H54 (cell line): Measurements from ENCODE around the gene CDC25A.

Experiments used
- DNase-seq: peaks from one replicate; pipeline ENCODE4 v3.0.0; 2011; ENCODE audit warnings: low spot score, mixed read lengths; ENCODE audit not compliant: insufficient read length
- FAIRE-seq: peaks from 3 replicates; lab custom pipeline; 2011; peaks lifted over from hg19 to GRCh38; lab: Jason Lieb, UNC
- POLR2A ChIP-seq: IDR thresholded peaks from 2 replicates; pipeline ENCODE4 v1.6.1; 2011; ENCODE audit warnings: low read depth, mild to moderate bottlenecking, low read length

CDC25A gene

DNA sequence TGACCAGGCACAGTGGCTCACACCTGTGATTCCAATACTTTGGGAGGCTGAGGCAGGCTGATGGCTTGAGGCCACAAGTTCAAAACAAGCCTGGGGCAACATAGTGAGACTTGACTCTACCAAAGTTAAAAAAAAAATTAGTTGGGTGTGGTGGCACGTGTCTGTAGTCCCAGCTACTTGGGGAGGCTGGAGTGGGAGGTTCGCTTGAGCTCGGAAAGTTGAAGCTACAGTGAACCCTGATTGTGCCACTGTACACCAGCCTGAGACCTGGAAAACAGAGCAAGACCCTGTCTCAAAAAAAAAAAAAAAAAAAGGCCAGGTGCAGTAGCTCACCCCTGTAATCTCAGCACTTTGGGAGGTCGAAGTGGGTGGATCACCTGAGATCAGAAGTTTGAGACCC is 3.1 kb downstream of the CDC25A start:
- TF ChIP-seq POLR2A = no peak
- no peak for DNase-seq
- FAIRE-seq = no peak

DNA sequence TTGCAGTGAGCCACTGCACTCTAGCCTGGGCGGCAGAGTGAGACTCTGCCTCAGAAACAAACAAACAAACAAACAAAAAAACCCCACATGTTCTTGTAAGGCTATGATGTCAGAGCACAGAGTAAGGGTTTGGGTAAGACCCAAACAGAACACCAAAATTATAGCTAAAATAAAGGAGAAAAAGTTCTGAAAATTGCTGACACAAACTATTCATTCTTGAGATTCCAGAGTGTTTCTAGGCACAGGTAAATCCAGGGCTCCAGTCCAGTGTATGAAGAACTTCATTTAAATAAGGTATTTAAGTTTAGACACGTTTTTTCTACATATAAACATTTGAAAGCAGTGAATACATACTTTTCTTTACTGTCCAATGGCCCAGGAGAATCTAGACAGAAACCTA is 3.9 kb downstream of the CDC25A start:
- FAIRE-seq (no peak), DNase-seq (no peak)
- no peak for TF ChIP-seq POLR2A

DNA sequence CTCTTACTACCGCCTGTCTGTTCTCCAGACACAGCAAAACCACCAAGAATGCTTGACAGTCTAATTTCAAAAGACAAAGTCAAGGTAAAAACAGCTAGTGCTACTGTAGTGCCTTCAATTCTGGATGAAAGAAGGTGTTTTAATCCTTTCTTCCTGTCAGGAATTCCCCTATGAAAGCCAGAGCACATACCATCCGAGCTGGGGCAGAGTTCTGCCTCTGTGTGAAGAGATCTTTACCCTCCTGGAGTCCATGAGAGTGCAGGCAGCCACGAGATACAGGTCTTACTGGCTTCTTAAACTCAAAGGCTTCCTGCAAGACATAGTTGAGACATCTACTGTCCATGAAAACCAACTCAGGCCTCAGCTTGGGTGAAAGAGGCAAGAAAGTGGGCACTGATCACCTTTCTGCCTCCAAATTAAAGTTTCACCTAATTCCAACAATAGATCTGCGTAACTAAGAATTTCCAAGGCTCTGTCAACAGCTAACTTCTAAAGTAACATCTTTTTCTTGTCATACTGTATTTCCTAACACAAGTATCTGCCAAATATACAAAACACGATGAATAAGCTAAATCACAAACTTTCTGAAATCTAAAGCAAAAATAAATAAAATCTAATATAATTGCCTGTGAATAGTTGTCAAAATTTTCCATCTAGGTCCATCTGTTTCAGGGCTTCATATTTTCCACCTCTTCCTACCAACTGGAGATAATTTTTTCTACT is 7.5 kb downstream of the CDC25A start:
- DNase-seq (no peak), FAIRE-seq (no peak)
- no peak for TF ChIP-seq POLR2A

DNA sequence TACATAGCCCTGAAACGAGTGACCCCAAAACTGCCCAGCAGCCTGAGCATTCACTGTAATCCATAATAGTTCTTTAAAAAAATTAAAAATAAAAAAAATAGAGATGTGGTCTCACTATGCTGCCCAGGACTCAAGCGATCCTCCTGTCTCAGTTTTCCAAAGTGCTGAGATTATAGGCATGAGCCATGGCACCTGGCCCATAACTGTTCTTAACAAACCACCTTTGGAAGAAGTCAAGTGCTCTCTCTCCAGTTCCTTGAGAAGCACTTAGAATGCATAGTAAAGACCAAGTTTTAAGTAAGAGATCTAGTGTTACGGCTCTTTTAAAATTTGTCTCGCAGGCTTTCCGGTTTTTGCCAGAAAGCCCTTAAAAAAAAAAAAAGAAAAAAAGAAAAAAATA is 8.2 kb downstream of the CDC25A start:
- FAIRE-seq (no peak), DNase-seq (no peak)
- no peak for TF ChIP-seq POLR2A

DNA sequence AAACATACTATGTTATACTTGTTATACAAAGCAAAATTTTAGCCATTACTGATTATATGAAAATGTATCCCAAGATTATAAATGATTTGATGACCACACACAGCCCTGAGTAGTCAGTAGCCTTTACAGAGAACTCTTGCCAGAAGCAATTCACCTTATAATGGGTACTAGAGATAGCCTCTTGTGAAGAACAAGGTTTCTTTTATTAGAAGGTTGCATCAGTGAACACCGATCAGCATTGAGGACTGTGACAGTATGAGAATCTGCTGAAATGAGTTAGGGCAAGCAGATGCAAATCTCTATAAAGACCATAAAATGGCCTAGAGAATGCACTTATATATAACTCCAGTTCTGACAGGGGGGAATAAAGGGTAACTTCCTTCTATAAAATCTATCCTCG is 10.1 kb downstream of the CDC25A start:
- no peak for TF ChIP-seq POLR2A
- FAIRE-seq (no peak), DNase-seq (no peak)

DNA sequence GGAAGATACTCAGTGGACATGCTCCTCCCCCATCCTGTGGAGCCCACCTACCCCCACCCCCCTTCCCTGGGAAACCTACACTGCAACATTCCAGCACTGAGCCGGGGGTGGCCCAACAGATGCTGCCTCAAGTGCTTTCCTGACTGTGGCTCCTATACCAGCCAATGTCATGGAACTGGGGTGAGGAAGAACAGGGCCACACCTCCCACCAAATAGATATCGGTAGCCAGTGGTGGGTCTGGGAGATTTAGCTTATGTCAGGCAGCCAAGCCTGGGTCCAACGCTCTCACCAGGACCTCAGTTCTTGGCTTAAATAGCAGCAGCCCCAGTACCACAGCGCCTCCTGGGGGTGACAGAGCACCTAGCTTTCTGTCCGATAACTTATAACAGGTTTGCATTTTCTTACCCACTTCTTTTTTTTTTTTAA is 30.3 kb downstream of the CDC25A start:
- FAIRE-seq (no peak), DNase-seq (no peak)
- no peak for TF ChIP-seq POLR2A

DNA sequence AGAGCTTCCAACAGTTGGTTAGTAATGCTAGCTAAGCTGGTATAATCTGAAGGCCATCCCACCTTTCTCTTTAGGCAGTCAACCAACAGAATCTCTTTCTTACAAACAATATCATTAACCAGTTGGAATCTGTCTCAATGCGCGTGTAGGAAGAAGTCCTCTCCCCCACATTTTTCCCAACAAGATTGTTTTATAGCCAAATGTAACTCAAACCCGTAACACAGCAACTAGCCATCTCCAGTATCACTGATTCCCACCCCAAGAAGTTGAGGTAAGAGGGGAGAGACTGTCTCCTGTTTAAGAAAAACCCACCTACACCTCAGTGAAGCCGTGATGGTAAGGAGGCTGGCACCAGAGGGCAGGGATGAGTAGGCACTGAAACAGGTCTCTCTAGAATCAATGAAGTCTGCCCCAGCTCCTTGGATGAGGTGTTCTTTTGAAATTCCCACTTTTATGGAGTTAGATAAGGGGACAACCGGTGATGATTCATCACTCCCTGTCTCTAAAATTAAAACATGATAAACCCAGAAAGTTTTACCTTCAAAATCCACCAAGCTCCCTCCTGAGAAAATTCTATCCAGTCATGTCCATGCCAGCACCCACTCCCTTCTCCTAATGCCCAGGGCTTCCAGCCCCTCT is 30.9 kb downstream of the CDC25A start:
- DNase-seq (peak; percentile 63), FAIRE-seq (no peak)
- no peak for TF ChIP-seq POLR2A

DNA sequence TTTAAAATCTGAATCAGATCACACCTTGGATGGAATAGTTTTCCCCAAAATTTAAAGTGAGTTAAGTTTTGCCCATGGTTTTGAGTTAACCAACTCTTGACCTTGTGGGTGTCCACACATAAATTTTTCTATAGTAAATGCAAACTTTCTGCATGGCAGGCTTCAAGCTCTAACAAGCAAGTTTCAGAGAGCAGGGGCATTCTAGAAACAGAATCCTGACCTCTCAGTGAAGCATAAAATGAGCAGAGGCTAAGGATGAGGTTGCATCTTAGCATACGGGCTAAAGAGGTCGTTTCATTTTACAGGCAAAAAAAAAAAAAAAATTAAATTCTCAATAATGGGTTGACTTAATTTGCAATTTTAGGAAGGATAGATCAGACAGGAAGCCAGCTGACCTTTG is 32.1 kb downstream of the CDC25A start:
- no peak for TF ChIP-seq POLR2A
- DNase-seq = no peak
- no peak for FAIRE-seq

DNA sequence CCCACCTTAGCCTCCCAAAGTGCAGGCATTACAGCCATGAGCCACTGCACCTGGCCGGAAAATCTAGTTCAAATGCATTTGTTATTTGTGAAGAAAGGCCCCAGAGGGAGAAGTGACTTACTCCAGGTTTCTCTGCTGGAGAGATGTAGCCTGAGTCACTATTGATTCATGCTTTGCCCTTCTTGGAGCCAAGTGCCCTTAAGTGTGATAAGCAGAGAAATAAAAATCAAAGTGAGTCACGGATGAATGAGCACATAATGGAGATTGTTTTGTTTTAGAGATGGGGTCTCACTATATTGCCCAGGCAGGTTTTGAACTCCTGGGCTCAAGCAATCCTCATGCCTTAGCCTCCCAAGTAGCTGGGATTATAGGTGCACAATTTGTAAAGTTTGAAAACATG is 33.1 kb downstream of the CDC25A start:
- FAIRE-seq (peak; percentile 41), DNase-seq (peak; percentile 72)
- no peak for TF ChIP-seq POLR2A

DNA sequence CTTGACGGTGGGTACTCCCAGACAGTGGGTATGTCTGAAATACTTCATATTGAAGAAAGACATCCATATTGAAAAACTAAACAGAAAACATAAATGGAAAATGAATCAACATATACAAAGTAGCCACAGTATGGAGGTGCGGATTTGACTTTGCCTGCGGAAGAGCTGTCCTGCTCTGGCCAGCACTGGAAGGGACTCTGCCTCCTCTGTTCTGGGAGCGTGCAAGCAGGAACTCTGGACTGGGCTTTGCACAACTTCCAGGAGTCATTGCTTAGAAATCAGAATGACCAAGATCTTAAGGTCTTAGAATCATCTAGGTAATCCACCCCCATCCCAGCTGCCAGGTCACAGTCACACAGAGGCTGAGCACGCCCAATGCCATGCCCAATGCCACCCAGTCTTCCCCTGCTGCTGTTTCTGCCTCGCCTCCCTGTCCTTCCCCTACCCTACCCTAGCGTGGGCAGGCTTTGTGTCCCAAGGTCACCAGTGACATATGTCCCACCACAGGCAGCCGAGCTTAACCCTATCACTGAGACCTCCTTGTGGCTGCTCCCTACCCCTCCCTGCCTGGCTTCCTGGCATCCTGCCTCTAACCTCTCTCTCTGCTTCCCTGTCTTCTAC is 36.3 kb downstream of the CDC25A start:
- no peak for TF ChIP-seq POLR2A
- FAIRE-seq (no peak), DNase-seq (no peak)

DNA sequence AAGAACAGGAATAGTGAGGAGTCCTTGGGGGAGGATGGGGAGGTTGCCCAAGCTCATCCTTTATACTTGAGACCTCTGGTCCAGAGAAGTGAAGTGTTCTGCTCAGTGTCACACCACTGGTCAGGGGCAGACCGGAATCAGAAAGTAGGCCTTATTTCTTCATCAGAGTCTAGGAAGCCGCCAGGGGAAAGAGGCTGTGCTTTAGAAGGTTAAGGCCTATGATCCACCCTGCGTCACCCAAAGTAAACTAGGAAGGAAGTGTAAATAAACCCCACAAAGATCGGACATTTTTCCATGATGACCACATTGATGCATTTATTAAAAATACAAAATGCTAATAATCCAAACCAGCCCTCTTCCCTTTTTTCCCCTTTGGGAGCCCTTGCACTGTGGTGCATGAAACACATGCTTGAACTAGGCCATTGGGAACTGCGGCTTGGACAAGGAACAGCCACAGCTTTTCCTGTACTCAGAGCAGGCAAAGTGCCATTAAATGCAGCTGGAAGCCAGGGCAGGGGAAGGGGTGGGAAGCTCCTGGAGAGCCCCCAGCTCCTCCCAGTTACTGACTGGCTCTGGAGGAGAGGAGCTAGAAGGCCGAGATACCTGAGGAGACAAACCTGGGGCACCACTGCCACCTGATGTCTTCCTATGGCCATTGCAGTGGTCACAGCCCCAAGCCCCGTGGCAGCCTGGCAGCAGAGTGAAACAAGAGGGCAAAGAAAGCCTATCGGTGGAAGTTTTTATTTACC is 37.0 kb downstream of the CDC25A start:
- FAIRE-seq (peak; percentile 36), DNase-seq (peak; percentile 69)
- no peak for TF ChIP-seq POLR2A

DNA sequence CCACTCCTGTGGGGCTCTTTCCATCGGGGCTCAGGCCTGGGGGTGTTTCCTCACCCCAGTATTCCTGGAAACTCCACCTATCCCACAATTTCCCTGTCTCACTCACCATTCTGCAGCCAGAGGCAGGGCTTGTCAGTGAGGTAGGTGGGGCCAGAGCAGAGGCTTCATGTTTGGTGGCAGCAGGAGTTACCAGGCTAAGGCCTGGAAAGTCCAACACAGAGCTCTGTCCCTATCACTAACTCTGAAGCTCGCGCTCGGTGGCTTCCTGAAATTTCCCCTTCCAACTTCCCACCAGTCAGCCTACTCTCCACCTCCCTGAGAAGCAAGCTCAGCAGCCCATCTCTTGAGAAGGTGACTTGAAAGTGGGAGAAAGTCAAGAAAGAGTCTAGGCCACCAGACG is 44.2 kb downstream of the CDC25A start:
- DNase-seq (no peak), FAIRE-seq (no peak)
- TF ChIP-seq POLR2A = no peak

DNA sequence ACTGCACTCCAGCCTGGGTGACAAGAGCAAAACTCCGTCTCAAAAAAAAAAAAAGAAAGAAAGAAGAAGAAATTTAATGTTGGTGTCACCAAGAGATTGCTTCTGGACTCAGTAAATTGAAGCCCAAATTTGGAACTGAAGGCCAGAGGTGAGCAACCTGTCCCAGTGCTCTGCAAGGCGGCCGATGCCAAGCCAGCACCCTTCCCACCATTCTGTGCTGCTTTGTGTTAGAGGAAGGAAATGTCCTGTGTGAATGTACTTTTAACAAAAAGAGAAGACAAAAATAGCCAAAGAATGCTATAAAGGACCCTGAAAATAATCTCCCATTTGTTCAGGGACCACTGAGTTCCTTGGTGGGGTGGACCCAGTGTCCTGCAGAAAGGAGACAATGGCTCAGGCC is 44.6 kb downstream of the CDC25A start:
- FAIRE-seq = no peak
- no peak for DNase-seq
- TF ChIP-seq POLR2A = no peak

DNA sequence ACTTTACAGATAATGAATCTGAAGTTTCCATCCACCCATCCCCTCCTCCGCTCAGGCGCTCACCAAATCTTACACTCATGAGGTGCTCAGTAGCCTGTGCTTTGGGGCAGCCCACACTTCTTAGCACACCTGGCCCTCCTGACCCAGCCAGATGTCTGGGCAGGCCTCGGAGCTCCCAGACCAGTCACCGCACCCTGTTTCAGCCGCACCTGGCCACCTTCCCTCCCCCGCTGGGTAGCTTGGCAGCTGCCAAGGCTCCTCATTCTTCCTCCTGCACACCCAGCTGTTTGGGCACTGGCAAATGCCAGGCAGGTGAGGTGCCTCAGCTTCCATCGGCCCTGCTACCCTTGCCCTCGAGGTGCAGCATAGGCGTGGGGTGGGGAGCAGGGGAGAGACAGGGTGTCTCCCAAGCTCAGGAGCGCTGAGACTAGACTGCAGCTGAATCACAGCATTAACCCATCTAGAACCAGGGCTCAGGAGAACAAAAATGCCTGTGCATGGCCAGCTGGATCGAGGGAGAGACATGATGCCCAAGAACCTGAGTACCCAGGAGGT is 45.8 kb downstream of the CDC25A start:
- DNase-seq = no peak
- FAIRE-seq = no peak

More for the DNA sequence above, 45.8 kb downstream of the CDC25A start:
- TF ChIP-seq POLR2A = no peak
